HG02759 (cell line): Measurements from ENCODE around the gene CMPK1.
"Not testable (repeated sequence)": the region's sequence is repeated elsewhere in the genome, so short reads cannot be mapped to it uniquely, and the experiment has no call there.

Source experiments
- ATAC-seq: cut with Tn5 transposase; IDR thresholded peaks from one replicate; pipeline ENCODE4 v1.9.1; 2021; ENCODE audit warnings: mild to moderate bottlenecking, moderate library complexity; ENCODE audit not compliant: unreplicated experiment

CMPK1 gene, protein sequence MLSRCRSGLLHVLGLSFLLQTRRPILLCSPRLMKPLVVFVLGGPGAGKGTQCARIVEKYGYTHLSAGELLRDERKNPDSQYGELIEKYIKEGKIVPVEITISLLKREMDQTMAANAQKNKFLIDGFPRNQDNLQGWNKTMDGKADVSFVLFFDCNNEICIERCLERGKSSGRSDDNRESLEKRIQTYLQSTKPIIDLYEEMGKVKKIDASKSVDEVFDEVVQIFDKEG

DNA sequence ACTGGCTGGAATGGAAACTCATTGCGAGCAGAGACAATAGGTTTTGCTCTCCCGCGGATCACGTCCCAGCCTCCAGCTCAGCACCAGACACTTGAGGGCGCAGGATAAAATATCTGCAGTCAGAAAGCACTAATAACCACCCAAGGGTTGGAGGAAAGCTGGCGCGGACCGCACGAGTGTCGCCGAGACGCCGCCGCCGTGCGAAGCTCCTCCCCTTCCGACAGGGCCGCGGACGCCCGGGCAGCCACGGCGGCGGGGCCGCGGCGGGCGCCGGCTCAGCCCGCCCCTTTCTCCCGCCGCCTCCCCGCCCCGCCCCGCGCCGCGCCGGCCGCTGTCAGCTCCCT, at the start of gene CMPK1:
Gene CMPK1, plus strand, starts transcription at position 213 of the 344 bp plus-strand sequence. CDS start 156 bp downstream, outside the sequence.
- ATAC-seq = peak; percentile 80

DNA sequence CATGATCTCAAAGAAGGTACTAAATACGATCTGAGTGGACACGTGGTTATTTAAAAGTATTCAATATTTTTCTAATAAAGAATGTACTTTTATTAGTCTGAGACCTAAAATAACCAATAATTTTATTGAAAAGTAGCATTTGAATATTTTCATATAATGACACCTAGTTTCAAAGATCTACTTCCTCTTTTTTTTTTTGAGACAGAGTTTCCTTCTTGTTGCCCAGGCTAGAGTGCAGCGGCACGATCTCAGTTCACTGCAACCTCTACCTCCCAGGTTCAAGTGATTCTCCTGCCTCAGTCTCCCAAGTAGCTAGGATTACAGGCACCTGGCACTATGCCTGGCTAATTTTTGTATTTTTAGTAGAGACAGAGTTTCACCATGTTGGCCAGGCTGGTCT, 45.5 kb upstream of the CMPK1 start:
- not testable (repeated sequence) for ATAC-seq

DNA sequence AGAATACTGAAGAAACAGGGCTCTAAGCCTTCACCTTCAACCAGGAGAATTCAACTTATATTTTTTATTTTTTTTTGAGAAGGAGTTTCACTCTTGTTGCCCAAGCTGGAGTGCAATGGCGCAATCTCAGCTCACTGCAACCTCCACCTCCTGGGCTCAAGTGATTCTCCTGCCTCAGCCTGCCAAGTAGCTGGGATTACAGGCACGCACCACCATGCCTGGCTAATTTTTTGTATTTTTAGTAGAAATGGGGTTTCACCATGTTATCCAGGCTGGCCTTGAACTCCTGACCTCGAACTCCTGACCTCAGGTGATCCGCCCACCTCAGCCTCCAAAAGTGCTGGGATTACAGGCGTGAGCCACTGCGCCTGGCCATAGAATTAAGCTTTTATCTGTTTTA, 38.7 kb upstream of the CMPK1 start:
- not testable (repeated sequence) for ATAC-seq

DNA sequence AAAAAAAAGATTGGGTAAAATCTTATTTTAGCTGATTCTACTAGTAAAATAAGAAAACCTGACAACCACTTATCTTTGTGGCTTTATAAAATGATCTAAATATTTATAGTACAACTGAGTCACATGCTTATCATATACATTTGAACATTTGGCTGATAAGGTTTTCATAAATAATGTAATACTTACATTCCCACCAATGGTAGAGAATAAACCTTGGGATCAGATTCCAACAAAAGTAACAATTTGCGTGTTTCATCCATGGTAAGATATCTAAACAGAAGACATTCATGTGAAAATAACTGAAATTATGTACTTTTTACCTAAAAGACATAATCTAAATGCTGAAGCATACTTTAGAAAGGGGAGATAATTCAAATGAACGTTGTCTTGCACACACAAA, 38.0 kb upstream of the CMPK1 start:
- no peak for ATAC-seq

DNA sequence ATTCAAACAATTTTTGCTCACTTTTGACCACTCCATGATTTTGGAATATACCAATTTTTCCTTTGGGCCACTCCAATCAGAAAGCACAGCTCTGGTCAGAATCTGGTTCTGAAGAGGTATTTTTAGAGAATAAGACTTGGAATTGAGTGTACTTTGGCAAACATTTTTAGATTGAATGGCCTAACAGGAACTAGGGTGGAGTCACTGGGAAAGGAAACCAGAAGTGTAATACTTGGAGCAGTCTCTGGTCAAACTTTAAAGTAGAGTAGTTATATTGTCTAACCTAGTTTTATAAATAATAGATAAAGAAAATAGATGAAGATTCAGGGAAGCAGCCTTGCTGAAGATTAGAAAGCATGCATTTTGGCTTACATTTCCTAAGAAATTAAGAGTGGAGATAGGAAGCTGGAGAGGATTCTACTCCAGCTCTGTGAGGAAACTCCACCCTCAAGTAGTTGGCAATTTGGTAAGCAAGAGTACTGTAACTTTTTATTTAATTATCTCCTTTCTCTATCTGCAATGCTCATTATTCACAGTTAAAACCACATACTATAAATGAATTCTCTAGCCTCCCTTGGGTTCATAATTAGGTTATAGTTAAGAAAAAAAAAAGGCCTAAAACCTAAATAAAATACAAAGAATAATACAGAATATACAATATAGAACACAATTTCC, 35.4 kb upstream of the CMPK1 start:
- ATAC-seq = no peak

DNA sequence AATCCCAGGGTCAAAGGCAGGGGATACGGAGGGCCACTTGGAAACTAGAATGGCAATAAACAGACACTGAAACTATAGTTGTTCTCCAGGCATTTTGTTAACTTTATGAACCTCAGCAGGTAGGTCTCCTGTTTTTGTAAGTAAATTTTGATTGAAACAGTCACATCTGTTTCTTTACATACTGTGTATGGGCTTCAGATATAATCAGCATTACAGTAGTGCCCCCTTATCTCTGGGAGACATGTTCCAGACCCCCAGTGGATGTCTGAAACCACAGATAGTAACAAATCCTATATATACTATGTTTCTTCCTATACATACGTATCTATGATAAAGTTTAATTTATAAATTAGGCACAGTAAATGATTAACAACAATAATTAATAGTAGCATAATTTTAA, 31.1 kb upstream of the CMPK1 start:
- no peak for ATAC-seq

DNA sequence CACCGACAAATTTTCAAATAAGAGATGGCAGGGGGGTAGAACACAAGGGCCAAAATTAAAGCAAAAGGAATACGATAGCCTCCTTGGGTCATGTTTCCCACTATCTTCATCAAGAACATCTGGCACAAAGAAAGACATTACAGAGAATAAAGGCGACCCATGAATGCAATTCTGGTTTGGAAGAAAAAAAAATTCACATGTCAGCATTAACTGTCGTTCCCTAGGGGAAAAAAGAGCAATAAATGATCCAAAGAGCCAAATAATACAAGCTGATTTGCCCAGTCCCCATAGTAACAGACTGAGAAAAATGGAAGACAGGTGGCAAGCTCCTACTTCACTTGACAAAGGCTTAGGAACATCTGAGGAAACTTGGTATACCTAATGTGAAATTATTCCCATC, 24.2 kb upstream of the CMPK1 start:
- ATAC-seq = no peak

DNA sequence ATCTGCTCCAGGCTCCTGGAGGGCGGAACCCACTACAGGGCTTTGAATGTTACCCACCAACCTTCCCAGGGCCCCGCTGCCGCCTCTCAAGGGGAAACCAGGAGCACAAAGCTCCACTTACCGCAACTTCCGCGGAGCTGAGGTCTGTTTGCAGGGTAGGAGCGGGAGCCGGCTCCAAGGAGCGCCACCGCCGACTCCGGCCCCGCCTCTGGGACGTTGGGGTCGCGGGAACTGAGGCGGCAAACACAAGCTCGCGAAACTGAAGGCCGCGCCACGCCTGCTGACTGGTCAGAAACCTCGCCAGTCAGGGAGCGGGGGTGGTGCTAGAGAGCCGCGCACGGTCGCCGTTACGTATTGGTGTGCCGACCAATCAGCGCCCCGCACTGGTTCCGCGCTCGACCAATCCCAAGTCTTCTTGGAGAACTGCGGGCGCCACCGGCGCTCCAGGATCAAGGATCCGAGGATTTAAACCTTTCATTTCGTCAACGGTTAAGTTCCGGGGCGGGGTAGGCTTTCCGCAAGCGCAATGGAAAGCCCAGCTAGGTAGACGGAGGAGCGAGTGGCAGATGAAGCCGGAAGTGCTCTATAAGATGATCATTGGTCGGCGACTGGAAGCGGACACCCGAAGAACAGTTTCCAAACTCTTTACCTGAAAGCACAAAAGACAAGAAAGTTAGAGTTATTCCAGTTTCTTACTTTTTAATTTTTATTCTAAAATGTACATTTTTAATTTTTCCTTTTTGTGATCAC, 19.5 kb upstream of the CMPK1 start, which contains the start of gene STIL:
Gene STIL, minus strand, starts transcription at position 233 of the 750 bp plus-strand sequence. CDS start 3,828 bp downstream, outside the sequence.
- peak; percentile 98 for ATAC-seq

DNA sequence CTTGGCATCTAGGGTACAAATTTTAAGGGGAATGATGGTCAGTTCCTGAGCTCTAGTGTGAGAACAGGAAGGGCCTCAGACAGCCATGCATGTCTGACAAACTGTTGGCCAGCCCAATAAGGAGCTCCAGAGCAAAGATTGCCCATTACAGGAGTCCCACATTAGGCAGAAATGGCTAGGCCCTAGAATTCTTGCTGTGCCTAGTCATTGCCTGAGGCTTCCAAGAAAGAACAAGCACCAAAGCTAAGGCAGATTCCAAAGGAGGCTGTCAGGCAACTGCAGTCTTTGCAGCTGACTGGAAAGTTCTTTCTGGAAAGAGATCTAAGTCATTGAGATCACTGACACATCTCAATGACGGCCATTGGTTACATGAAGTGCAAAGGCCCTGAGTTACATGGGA, 15.7 kb upstream of the CMPK1 start:
- no peak for ATAC-seq

DNA sequence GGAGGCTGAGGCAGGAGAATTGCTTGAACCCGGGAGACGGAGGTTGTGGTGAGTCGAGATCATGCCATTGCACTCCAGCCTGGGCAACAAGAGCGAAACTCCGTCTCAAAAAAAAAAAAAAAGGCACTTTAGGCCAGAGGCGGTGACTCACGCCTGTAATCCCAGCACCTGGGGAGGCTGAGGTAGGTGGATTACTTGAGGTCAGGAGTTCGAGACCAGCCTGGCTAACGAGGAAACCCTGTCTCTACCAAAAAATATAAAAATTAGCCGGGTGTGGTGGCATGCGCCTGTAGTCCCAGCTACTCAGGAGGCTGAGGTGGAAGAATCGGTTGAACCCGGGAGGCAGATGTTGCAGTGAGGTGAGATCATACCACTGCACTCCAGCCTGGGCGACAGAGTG, 13.6 kb upstream of the CMPK1 start:
- not testable (repeated sequence) for ATAC-seq

DNA sequence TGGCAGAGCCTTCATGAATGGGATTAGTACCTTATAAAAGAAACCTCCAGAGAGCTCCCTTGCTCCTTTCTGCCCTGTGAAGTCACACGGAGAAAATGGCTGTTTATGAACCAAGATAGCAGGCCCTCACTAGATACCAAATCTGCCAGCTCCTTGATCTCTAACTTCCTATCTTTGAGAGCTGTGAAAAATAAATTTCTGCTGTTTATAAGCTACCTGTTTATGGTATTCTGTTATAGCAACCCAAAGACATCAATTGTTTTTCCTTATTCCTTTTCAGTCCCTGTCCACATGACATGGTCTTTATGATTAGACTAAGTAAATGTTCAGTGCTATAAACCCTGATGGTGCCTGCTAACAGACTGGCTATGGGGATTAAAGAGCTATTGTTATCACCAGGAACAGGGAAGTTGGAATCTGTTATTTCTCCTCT, 10.0 kb upstream of the CMPK1 start:
- ATAC-seq = no peak

DNA sequence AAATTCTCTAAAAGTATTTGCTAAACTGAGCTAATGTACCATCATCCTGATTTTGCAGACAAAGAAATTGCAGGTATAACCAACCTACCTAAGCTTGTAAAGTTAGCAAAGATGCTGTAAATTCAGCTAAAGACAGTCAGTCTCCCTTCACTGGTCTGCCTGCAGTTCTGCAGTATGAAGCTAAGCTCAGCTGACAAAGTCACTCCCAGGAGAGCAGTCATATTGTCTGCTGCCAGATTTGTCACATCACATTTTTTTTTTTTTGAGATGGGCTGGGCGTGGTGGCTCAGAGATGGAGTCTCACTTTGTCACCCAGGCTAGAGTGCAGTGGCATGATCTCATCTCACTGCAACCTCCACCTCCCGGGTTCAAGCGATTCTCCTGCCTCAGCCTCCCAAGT, 8.9 kb upstream of the CMPK1 start:
- ATAC-seq = no peak

DNA sequence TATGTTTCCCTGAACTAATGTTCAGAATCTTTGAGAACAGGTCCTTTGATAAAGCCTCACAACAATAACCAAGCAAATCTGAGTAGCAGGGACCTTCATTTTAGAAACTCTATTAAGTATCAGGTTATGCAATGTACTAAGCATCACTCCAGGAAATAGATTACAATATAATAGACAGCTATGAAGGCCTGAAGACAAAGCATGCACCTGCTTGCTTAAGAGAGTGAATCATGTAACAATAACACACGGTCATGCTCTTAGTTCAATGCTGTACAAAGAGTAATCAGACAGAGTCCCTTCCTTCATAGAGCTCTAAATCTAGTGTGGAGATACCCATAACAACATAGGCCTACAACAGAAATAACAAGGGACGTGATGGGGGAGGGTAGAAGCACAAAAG, 8.1 kb upstream of the CMPK1 start:
- ATAC-seq = no peak

DNA sequence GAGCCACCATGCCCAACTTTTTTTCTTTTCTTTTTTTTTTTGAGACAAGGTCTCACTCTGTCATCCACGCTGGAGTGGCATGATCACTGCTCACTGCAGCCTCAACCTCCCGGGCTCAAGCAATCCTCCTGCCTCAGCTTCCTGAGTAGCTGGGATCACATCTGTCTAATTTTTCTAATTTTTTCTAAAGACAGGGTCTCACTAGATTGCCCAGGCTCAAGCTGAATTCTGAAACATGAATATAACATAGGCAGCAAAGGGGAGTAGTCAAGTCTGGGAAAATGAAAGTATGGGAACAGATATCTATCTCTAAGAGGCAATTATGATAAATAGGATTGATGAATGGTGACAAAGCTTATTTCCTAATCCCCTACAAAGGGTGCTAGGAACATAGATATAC, 7.3 kb upstream of the CMPK1 start:
- no peak for ATAC-seq

DNA sequence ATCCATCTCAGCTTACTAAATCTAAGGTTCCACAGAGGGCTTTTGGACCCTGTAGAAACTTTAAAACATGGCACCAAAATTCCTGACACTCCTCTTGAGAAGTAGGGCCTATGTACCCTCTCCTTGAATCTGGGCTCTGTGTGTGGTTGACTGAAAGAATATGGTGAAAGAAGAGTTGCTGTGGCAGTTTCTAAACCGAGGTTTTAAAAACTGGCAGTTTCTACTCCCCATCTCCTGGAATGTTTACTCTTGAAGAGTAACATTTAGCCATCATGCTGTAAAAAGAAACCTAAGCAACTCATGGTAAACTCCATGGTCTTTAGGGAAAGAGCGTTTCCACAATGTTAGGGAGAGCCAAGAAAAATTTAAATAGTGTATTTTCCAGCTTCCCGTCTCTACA, 4.6 kb upstream of the CMPK1 start:
- no peak for ATAC-seq

DNA sequence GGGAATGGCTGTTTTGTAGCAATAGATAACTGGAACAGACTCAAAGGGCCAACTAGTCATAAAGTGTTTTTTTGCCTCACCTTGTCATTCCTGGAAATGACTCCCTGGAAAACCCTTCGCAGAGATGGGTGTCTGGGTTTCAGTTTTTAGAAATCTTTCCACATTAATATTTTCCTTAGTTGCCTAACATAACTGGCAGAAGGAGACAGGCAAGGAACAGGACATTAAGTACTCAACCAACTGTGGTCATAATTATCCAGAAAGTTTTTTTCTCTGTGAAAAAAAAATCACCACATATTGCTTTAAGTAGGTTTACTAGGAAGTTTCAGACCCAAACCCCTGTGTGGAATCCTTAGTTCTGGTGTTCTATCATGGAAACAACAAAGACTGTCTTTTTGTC, 3.4 kb upstream of the CMPK1 start:
- no peak for ATAC-seq

DNA sequence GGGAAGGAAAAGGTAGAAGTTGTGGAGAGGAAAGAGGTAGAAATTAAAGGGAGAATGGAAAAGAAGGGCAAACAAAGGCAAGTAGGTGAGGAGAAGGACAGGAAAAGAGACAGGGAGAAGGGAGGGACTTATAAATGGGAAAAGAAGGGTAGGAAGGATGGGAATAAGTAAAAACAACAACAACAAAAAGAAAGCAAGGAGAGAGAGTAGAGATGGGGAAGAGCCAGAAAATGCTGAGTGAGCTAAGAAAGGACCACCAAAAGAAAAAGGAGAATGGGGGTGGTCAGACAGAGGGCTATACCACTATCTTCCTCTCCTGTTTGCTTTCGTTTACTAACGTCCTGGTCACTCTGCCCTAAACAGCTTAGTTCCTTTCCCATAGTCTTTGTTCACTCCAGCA, 1.7 kb upstream of the CMPK1 start:
- no peak for ATAC-seq

DNA sequence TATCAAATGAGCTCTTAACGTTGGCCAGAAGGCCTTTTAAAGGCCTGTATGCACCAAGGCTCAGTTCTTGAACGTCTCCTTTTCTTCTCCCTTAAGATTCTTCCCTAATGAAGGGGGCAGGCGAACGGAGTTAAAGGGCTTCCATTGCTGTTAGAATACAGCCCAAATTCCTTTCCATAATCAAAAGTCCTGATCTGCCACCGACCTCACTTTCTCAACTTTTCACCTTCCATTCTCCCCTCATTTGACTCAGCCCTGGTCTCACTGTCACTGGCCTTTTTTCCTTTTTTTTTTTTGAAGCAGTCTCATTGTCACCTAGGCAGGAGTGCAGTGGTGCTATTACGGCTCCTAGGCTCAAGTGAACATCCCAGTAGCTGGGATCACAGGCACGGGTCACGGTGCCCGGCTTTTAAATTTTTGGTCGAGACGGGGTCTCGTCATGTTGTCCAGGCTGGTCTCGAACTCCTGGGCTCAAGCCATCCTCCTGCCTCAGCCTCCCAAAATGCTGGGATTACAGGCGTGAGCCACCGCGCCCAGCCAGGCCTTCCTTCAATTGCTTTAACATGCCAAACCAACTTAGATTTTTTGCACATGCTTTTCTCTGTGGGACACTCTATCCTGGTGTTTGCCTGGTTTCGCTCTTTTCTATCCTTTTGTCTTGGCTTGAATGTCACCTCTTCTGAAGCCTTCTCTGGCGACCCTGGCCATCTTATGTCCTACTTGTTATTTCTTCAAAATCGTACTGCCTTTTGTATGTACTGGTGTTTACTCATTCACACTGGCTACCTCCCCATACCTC, 612 bp upstream of the CMPK1 start:
- ATAC-seq = no peak

DNA sequence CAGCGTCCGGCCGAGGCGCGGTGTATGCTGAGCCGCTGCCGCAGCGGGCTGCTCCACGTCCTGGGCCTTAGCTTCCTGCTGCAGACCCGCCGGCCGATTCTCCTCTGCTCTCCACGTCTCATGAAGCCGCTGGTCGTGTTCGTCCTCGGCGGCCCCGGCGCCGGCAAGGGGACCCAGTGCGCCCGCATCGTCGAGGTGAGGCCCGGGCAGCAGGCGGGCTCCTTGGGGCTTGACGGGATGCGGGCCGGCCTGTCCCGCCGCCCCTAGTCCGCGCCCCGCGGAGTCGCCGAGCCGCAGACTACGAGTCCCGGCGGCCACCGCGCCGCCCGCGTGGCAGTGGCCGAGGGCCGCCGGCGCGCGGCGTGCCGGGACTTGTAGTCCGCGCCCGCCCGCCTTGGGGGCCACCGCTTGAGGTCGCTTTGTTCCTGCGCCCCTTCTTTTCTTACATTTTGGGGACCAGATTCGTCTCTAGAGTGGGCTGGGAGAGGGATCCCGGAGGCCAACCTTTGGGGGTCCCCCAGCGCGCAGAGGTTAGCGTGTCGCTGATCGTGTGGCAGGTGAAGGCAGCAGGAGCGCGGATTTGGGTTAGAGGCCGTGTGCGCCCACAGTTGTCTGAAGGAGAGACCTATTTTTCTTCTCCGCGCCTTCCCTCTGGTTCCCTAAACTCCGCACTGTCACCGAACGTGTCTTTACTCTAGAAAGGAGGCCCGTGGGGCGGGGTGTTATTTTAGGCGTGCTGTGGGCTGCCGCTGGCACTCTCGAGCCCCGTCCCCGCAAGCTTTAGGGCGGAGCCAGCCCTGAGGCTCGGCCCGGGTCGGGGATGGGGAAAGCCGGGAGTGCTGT, 553 bp downstream of the CMPK1 start:
- ATAC-seq = peak; percentile 89

DNA sequence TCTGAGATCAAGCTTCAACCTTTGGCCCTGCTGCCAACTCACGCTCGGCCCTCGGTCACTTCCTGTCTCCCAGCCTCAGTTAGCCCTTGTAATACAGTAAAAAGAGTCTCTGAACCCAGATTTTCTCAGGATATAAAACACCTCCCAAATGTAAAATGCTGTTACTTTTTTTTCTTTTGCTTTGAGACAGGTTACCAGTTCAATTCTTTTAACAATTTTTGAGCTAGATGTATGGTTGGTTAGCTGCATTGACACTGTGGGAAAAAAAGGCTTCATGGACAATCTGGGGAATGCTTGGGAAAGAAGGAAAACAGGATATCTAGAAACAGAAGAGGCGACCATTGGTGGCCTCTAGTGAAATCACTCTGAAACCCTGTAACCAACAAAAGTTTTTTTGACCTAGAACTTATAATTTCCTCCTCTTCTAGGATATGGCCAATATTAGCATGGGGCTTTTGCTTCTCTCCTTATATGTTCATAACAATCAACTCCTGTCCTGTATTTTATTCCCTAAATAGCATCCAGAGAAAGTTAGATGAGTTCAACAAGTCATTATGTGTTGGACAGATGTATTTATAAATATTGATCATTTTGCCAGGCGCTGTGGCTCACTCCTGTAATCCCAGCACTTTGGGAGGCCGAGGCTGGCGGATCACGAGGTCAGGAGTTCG, 1.3 kb downstream of the CMPK1 start:
- no peak for ATAC-seq
